Stomach (tissue), 9 donors: ENCODE data around the gene FOXJ3. TPM values are rescaled to one million over a fixed set of nuclear protein-coding genes. Genes with fewer than 3 reads are reported as not detected.

Experiments used
- DNase-seq, 2 donors: peaks; one replicate each; pipeline versions ENCODE4 v3.0.0 to v3.0.0-alpha.2; 2013 to 2019
- H3K27ac ChIP-seq, 5 donors: fragments of 200-600 bp in 4 of 5; sonication (generic) in 4 of 5; one replicate each; pipeline ENCODE4 v1.5.1; 2013 to 2019; ENCODE audit warnings: mild to moderate bottlenecking in 1 of 5, moderate library complexity in 1 of 5
- H3K27me3 ChIP-seq, 3 donors: fragments of 200-600 bp; sonication (generic); one replicate each; pipeline ENCODE4 v1.5.1; 2017 to 2019; ENCODE audit warnings: mixed run types in 1 of 3
- H3K36me3 ChIP-seq, 4 donors: fragments of 200-600 bp; sonication (generic); 1 replicate in 3 of 4; 2 replicates in 1 of 4; pipeline ENCODE4 v1.5.1; 2016 to 2019
- H3K4me1 ChIP-seq, 4 donors: fragments of 200-600 bp; sonication (generic); one replicate each; pipeline ENCODE4 v1.5.1; 2016 to 2019
- H3K4me3 ChIP-seq, 4 donors: fragments of 200-600 bp; sonication (generic) in 3 of 4; one replicate each; pipeline ENCODE4 v1.5.1; 2016 to 2019; ENCODE audit warnings: mild to moderate bottlenecking in 1 of 4
- H3K9me3 ChIP-seq, 4 donors: fragments of 200-600 bp; sonication (generic); one replicate each; pipeline ENCODE4 v1.5.1; 2016 to 2019
- CTCF ChIP-seq, 7 experiments: fragments of 450-650 bp in 4 of 7; fragments of 200-600 bp in 3 of 7; sonication (generic) in 3 of 7; IDR thresholded peaks; one replicate each; pipeline ENCODE4 v1.5.1; 2016 to 2019; ENCODE audit warnings: antibody characterized with exemption in 7 of 7, control low read depth in 2 of 7, mild to moderate bottlenecking in 1 of 7
- EP300 ChIP-seq: sonication (generic); formaldehyde crosslinking; IDR thresholded peaks from one replicate; pipeline ENCODE4 v1.6.1; 2017; ENCODE audit warnings: antibody characterized with exemption
- POLR2A ChIP-seq, 4 donors: fragments of 450-650 bp; IDR thresholded peaks; one replicate each; pipeline ENCODE4 v1.6.1; 2016; ENCODE audit warnings: antibody characterized with exemption in 4 of 4, control low read depth in 2 of 4, mild to moderate bottlenecking in 1 of 4, moderate library complexity in 1 of 4
- POLR2AphosphoS5 ChIP-seq, 3 donors: sonication (generic); formaldehyde crosslinking; IDR thresholded peaks; one replicate each; pipeline ENCODE4 v1.6.1; 2016; ENCODE audit warnings: antibody characterized with exemption in 3 of 3
- WGBS, 5 donors: extraction: QIAGEN DNeasy Blood & Tissue Kit in 3 of 5; methylation state at CpG; one replicate each; pipeline versions ENCODE4 v1.1.5 to v1.1.7; 2013 to 2018; 5-methylcytosine and 5-hydroxymethylcytosine counted together
- intact Hi-C: fragments of 100-400 bp; cut with DNase I; formaldehyde crosslinking; loops from one replicate; pipeline ENCODE4 v1.15.1; 2023; ENCODE audit warnings: low total_unique reads
- polyA plus RNA-seq, 3 donors: library from polyadenylated mRNA; stranded (reverse); fragments of 200-250 nt; gene quantifications; one replicate each; pipeline ENCODE4 v1.2.3, GENCODE V29; 2013
- total RNA-seq, 5 donors: library from RNA; depleted of rRNA; stranded (reverse); fragments of >200 nt; gene quantifications; one replicate each; pipeline versions ENCODE4 v1.1.0 to v1.2.3, GENCODE V29; 2014 to 2016
- donor health status: healthy with polysubstance abuse.
- donor health status: Bipolar disorder and iron deficiency.
- donor health status: healthy.

Gene FOXJ3
- total and polyA plus RNA-seq, 8 donors: 8.3 to 57.3 (median 12.3) TPM

GRCh38 chr1:42368096-42368795 is 33.2 kb upstream of the FOXJ3 start:
- peak in 1 of 2 donors; percentile 37 for DNase-seq
- H3K27me3 ChIP-seq: no peaks in the 10 kb centered on the region
- no peak overlapping the region for H3K4me3 ChIP-seq
- no peak overlapping the region for H3K27ac ChIP-seq
- no peaks in the 10 kb centered on the region for H3K36me3 ChIP-seq
- H3K9me3 ChIP-seq: no peaks in the 10 kb centered on the region
- no peaks in the 10 kb centered on the region for H3K4me1 ChIP-seq
- intact Hi-C loops: no loop called here
- no peak for TF ChIP-seq POLR2AphosphoS5 (IDR thresholded peaks at IDR 0.05)
- 71 to 79% (median 71%) methylated on average over 7 of the region's 7 CpGs for WGBS, 5 donors

GRCh38 chr1:42365118-42365517 is 30.1 kb upstream of the FOXJ3 start:
- Histone ChIP-seq H3K4me3 (no peak overlapping the region), H3K4me1 (no peaks in the 10 kb centered on the region), H3K27me3 (no peaks in the 10 kb centered on the region), H3K9me3 (no peaks in the 10 kb centered on the region), H3K36me3 (no peaks in the 10 kb centered on the region), H3K27ac (no peak overlapping the region)
- no peak for DNase-seq
- WGBS, 5 donors: 66 to 85% (median 78%) methylated on average over 2 of the region's 2 CpGs
- TF ChIP-seq POLR2A (IDR thresholded peaks at IDR 0.05) (no peak), POLR2AphosphoS5 (IDR thresholded peaks at IDR 0.05) (no peak), EP300 (no peak), CTCF (IDR thresholded peaks at IDR 0.05) (no peak)
- intact Hi-C loops: no loop called here

GRCh38 chr1:42364542-42364941 is 29.5 kb upstream of the FOXJ3 start:
- intact Hi-C loops: no loop called here
- Histone ChIP-seq H3K27ac (no peak overlapping the region), H3K9me3 (no peaks in the 10 kb centered on the region), H3K27me3 (no peaks in the 10 kb centered on the region), H3K4me3 (no peak overlapping the region), H3K4me1 (no peaks in the 10 kb centered on the region), H3K36me3 (no peaks in the 10 kb centered on the region)
- no peak for DNase-seq
- 86 to 100% (median 97%) methylated on average over 2 of the region's 2 CpGs for WGBS, 5 donors
- no peak for TF ChIP-seq CTCF (IDR thresholded peaks at IDR 0.05)
- no peak for TF ChIP-seq POLR2AphosphoS5 (IDR thresholded peaks at IDR 0.05)
- TF ChIP-seq POLR2A (IDR thresholded peaks at IDR 0.05): no peak
- TF ChIP-seq EP300: no peak

GRCh38 chr1:42364089-42364488 is 29.1 kb upstream of the FOXJ3 start:
- no peaks in the 10 kb centered on the region for H3K4me1 ChIP-seq
- DNase-seq: no peak
- TF ChIP-seq EP300 (no peak), POLR2A (IDR thresholded peaks at IDR 0.05) (no peak), POLR2AphosphoS5 (IDR thresholded peaks at IDR 0.05) (no peak), CTCF (IDR thresholded peaks at IDR 0.05) (no peak)
- H3K27me3 ChIP-seq: no peaks in the 10 kb centered on the region
- no peaks in the 10 kb centered on the region for H3K36me3 ChIP-seq
- no peak overlapping the region for H3K27ac ChIP-seq
- WGBS, 5 donors: 75 to 87% (median 84%) methylated on average over 6 of the region's 6 CpGs
- H3K9me3 ChIP-seq: no peaks in the 10 kb centered on the region
- intact Hi-C loops: no loop called here
- no peak overlapping the region for H3K4me3 ChIP-seq

GRCh38 chr1:42359466-42359865 is 24.4 kb upstream of the FOXJ3 start:
- intact Hi-C loops: no loop called here
- Histone ChIP-seq H3K36me3 (no peaks in the 10 kb centered on the region), H3K27me3 (no peaks in the 10 kb centered on the region), H3K27ac (no peak overlapping the region), H3K4me1 (no peaks in the 10 kb centered on the region), H3K4me3 (no peak overlapping the region), H3K9me3 (no peaks in the 10 kb centered on the region)
- TF ChIP-seq CTCF (IDR thresholded peaks at IDR 0.05): no peak
- no peak for TF ChIP-seq POLR2A (IDR thresholded peaks at IDR 0.05)
- no peak for TF ChIP-seq POLR2AphosphoS5 (IDR thresholded peaks at IDR 0.05)
- TF ChIP-seq EP300: no peak
- 75 to 92% (median 86%) methylated on average over 1 of the region's 1 CpG for WGBS, 5 donors
- no peak for DNase-seq
